ENCODE data around the gene DMXL1.

Gene DMXL1

DNA sequence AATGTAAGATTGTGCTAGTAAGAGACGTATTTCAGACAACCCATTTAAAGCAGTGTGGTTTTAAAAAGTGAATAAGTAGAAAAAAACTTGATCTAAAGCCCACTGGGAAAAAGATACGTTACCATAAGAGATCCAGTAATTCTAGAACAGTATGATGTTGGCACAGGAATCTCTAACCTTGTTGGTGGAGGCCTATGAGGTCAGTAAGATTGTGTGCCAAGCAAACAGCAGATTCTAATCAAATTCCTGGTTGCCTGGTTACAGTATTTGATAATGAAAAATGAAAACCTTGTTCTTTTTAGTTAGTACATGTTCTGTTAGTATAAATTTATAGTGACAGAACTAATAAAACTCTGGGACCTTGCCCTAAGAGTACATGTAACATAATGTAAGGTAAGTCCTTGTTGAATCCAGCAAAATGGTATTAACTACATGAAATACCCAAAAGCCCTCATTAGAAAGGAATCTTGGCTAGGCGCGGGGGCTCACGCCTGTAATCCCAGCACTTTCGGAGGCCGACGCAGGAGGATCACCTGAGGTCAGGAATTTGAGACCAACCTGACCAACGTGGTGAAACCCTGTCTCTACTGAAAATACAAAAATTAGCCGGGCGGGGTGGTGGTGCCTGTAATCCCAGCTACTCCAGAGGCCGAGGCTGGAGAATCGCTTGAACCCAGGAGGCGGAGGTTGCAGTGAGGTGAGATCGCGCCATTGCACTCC, 33.2 kb upstream of the DMXL1 start (continued):
- TF ChIP-seq, protein P1, sequence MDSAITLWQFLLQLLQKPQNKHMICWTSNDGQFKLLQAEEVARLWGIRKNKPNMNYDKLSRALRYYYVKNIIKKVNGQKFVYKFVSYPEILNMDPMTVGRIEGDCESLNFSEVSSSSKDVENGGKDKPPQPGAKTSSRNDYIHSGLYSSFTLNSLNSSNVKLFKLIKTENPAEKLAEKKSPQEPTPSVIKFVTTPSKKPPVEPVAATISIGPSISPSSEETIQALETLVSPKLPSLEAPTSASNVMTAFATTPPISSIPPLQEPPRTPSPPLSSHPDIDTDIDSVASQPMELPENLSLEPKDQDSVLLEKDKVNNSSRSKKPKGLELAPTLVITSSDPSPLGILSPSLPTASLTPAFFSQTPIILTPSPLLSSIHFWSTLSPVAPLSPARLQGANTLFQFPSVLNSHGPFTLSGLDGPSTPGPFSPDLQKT (IDR thresholded peaks at IDR 0.05; ENCODE audit: borderline replicate concordance, low read depth, low read length), result no peak
- TF ChIP-seq, protein P2, sequence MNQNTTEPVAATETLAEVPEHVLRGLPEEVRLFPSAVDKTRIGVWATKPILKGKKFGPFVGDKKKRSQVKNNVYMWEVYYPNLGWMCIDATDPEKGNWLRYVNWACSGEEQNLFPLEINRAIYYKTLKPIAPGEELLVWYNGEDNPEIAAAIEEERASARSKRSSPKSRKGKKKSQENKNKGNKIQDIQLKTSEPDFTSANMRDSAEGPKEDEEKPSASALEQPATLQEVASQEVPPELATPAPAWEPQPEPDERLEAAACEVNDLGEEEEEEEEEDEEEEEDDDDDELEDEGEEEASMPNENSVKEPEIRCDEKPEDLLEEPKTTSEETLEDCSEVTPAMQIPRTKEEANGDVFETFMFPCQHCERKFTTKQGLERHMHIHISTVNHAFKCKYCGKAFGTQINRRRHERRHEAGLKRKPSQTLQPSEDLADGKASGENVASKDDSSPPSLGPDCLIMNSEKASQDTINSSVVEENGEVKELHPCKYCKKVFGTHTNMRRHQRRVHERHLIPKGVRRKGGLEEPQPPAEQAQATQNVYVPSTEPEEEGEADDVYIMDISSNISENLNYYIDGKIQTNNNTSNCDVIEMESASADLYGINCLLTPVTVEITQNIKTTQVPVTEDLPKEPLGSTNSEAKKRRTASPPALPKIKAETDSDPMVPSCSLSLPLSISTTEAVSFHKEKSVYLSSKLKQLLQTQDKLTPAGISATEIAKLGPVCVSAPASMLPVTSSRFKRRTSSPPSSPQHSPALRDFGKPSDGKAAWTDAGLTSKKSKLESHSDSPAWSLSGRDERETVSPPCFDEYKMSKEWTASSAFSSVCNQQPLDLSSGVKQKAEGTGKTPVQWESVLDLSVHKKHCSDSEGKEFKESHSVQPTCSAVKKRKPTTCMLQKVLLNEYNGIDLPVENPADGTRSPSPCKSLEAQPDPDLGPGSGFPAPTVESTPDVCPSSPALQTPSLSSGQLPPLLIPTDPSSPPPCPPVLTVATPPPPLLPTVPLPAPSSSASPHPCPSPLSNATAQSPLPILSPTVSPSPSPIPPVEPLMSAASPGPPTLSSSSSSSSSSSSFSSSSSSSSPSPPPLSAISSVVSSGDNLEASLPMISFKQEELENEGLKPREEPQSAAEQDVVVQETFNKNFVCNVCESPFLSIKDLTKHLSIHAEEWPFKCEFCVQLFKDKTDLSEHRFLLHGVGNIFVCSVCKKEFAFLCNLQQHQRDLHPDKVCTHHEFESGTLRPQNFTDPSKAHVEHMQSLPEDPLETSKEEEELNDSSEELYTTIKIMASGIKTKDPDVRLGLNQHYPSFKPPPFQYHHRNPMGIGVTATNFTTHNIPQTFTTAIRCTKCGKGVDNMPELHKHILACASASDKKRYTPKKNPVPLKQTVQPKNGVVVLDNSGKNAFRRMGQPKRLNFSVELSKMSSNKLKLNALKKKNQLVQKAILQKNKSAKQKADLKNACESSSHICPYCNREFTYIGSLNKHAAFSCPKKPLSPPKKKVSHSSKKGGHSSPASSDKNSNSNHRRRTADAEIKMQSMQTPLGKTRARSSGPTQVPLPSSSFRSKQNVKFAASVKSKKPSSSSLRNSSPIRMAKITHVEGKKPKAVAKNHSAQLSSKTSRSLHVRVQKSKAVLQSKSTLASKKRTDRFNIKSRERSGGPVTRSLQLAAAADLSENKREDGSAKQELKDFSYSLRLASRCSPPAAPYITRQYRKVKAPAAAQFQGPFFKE (tag by site-specific recombination; IDR thresholded peaks at IDR 0.05; ENCODE audit: borderline replicate concordance), result no peak
- TF ChIP-seq ZNF548 (tag by site-specific recombination; IDR thresholded peaks at IDR 0.05) (no peak), ZNF37A (tag by site-specific recombination; IDR thresholded peaks at IDR 0.05) (no peak), GFI1B (tag by site-specific recombination; IDR thresholded peaks at IDR 0.05) (no peak), MZF1 (tag by site-specific recombination; IDR thresholded peaks at IDR 0.05; ENCODE audit: borderline replicate concordance) (no peak), ZNF175 (tag by site-specific recombination; IDR thresholded peaks at IDR 0.05) (no peak), ZNF221 (tag by site-specific recombination; IDR thresholded peaks at IDR 0.05; ENCODE audit: borderline replicate concordance) (no peak)

DNA sequence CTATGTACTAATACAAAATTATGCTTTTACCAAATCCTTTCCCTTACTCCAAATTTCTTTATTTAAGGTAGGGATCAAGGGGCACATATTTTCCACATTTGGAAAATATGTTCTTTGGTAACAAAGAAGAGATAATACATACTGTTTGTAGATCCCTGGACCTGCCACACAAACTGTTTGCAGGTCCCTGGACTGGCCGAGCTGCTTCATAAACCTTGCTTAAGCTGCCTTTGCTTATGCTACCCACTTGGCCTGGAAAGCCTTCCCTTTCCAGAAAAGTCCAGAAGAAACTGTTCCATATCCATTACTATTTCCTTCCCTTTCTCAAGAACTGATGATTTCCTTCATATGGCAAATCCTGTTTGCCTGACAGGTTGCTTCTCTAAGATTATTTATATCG, 22.6 kb upstream of the DMXL1 start:
- ChIA-PET POLR2A (interaction anchor here (1.5 kb wide), 1 partner anchor 22 kb away, joined by 5 read pairs; the partner anchor contains the start of gene DMXL1), CTCF (interaction anchor here (0.7 to 1.5 kb wide), 2 partner anchors 60 to 287 kb away, joined by 3 to 7 read pairs; partner anchors contain the start of gene DTWD2)
- no peaks in the 10 kb centered on the region for H3K36me3 ChIP-seq (ENCODE audit: control insufficient read depth in 2 of 2, insufficient read depth in 1 of 2, low read length in 2 of 2)
- TF ChIP-seq HOXD13 (CRISPR knock-in tag; IDR thresholded peaks at IDR 0.05; ENCODE audit: borderline replicate concordance) (no peak), GLI4 (tag by site-specific recombination; IDR thresholded peaks at IDR 0.05) (no peak), PRDM6 (tag by site-specific recombination; IDR thresholded peaks at IDR 0.05) (no peak), ZNF670 (tag by site-specific recombination; IDR thresholded peaks at IDR 0.05; ENCODE audit: low read depth) (no peak), ZBTB8A (tag by site-specific recombination; IDR thresholded peaks at IDR 0.05) (no peak), TSHZ1 (tag by site-specific recombination; IDR thresholded peaks at IDR 0.05; ENCODE audit: borderline replicate concordance) (no peak), ZNF416 (tag by site-specific recombination; IDR thresholded peaks at IDR 0.05) (no peak), OSR2 (tag by site-specific recombination; IDR thresholded peaks at IDR 0.05) (no peak), WT1 (tag by site-specific recombination; IDR thresholded peaks at IDR 0.05) (no peak), ZNF19 (tag by site-specific recombination; IDR thresholded peaks at IDR 0.05; ENCODE audit: low read depth) (no peak), ZNF266 (tag by site-specific recombination; IDR thresholded peaks at IDR 0.05; ENCODE audit: low read depth) (no peak), ZNF501 (tag by site-specific recombination; IDR thresholded peaks at IDR 0.05) (no peak), KLF16 (tag by site-specific recombination; IDR thresholded peaks at IDR 0.05) (no peak), PBX3 (CRISPR knock-in tag; IDR thresholded peaks at IDR 0.05) (no peak)

More for the DNA sequence above, 22.6 kb upstream of the DMXL1 start:
- Histone ChIP-seq H3K27ac (ENCODE audit: extremely low read depth, low read depth, low read length) (no peak overlapping the region), H3K9me3 (ENCODE audit: control insufficient read depth, insufficient read depth, low read depth, low read length) (no peaks in the 10 kb centered on the region), H3K4me3 (ENCODE audit: low read depth, low read length) (no peak overlapping the region), H3K4me1 (ENCODE audit: control insufficient read depth, insufficient read depth, low read length) (no peaks in the 10 kb centered on the region)

Measured in HEK293 (cell line).